Ovary (tissue), 3 donors: ENCODE measurements around the gene AGMAT.
"Not testable (repeated sequence)": the region's sequence is repeated elsewhere in the genome, so short reads cannot be mapped to it uniquely, and the experiment has no call there.

ENCODE experiments used
- CTCF ChIP-seq, 3 donors: fragments of 450-650 bp in 2 of 3; fragments of 200-600 bp in 1 of 3; IDR thresholded peaks; one replicate each; pipeline versions ENCODE4 v1.5.1 to v1.8.0; 2016 to 2022; ENCODE audit warnings: antibody characterized with exemption in 3 of 3, mild to moderate bottlenecking in 1 of 3
- EP300 ChIP-seq: sonication (generic); formaldehyde crosslinking; IDR thresholded peaks from one replicate; pipeline ENCODE4 v1.6.1; 2017; ENCODE audit warnings: antibody characterized with exemption
- POLR2A ChIP-seq: fragments of 450-650 bp; IDR thresholded peaks from one replicate; pipeline ENCODE4 v1.6.1; 2017; ENCODE audit warnings: antibody characterized with exemption, mild to moderate bottlenecking, moderate library complexity
- donor health status: DM: no; HTN: no; CAD: no.

- not testable (repeated sequence) for TF ChIP-seq EP300; CTCF (IDR thresholded peaks at IDR 0.05); POLR2A
These were observed 19.5 kb upstream of the AGMAT start for GRCh38 chr1:15604400-15604799.
